Anterior cingulate cortex (tissue), 58 donors: ENCODE data around the gene ZMYM3.
"Not testable (repeated sequence)": the region's sequence is repeated elsewhere in the genome, so short reads cannot be mapped to it uniquely, and the experiment has no call there.

Experiments
- DNase-seq, 58 donors: peaks; one replicate each; lab custom pipeline; 2025; lab: John Stamatoyannopoulos, UW

The ZMYM3 gene

DNA sequence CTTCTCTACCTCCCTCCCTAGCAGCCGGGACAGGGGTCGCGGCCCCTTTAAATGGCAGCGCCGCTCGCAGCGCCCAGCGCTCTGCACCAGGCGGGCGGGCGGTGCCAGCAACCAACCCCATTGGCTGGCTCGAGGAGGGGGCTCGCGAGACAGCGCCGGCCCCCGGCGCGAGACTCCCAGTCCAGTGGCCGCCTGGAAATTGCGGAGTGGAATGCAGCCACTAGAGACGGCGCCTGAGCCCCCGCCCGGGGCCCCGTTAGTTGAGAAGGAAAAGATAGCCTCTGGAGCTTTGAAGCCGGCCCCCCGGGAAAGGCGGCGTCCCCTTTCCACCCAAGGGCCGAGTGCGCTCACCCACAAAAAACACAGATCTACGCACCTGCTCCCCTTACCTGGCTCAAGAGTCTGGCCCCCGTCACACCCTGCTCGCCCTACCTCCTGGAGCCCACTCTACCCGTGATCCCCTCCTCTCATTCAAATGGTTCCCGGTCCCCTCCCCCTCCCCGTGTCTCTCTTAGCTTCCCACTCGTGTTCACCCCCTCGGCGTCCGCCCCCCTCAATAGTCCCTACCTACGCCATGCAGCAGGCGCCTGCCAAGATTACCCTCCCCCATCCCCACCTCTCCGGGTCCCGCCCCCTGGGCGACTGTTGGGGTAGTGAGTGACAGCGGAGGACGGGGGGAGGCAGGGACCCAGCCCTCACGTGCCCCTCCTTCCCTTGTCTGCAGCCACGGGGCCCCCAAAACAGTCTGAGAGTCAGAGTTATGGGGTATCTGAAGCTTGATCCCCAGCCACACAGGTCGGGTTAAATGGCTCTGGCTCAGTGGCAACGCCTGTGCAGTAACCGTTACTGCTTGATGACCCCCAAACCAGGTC is at the start of gene ZMYM3:
TSS of gene ZMYM3 (minus strand) at position 49 of the 872 bp plus-strand sequence. CDS start 885 bp downstream, outside the sequence.
- peak; percentile 9 to 90 (median 76) for DNase-seq

DNA sequence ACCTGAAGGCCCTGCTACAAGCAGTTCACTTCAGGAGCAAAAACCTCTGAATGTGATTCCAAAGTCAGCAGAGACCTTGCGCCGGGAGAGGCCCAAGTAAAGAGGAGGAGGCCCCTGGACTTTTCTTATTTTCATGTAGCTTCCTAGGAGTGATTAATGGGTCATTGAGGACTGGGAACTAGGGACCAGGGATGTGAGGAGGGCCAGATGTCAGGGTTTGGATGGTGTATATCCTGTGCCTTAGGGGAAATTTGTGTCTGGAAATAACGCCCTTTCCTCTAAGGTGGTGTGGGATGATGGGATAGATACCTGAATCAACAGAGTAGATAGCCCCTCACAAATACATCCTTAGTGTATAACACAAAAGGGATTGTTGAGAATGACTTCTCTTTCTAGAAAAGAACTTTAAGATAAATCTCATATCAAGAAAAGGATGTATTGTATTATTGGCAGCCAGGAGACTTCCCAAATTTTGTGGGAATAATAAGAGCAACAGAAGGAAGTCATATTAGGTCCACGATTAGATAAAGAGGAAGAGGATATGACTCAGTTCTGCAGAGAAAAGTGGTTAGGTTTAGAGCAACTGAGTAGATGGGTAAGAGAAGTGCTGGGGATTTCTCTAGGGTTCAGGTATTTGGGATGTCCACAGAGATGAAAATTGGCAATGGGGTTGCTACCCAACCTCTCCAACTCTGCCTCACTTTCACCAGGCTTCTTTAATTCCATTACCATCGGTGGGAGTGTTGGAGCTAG is 48.7 kb upstream of the ZMYM3 start:
- no peak for DNase-seq

DNA sequence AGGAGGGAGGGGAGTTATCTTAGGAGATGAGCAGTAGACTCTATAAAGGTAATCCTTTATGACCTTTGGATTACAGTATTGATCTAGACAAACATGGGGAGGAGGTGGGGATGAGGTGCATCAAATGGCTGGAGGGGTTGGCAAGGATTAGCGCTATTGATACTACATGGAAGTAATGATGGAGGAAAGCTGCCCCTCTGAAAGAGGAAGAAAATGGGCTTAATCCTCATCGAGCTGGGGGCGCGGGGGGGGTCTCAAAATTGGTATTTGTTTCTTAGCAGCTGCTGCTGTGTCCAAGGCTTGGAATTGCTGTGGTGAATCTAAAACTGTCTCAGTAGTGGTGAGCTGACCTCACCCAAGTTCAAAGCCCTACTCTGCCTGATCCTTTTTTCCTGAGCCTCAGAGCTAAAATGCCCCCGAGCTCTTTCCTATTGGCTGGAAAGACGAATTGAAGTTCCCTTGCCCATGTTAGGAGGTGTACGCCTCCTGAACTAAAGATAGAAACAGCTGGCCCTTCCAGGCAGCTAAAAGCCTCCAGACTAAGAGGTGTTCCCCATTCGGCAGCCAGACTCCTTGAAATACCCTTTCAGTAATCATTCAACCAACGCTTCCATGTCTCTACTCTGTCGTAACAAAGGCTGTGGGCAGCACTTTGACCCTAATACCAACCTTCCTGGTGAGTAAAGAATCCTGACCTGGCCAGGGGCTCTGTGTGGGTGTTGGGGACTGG is 47.4 kb upstream of the ZMYM3 start, which contains the start of gene ITGB1BP2:
TSS of gene ITGB1BP2 (plus strand) at position 556 of the 730 bp plus-strand sequence. CDS start at position 613, 57 bp downstream.
- peak in 6 of 58 donors; percentile 0 to 1 (median 0) for DNase-seq

DNA sequence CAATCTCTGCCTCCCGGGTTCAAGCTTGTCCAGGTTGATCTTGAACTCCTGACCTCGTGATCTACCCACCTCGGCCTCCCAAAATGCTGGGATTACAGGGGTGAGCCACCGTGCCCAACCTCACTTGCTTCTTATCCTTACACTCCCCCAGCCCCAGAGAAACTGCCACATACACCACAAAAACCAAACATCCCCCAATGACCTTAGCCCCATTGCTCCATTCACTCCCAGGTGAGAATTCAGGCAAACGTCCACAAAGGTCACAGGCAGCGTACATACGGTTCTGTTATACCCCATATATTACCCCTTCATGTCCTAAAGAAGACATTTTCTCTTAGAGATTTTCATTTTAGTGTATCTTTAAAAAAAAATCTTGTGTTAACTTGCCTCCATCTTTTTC is 46.6 kb upstream of the ZMYM3 start:
- not testable (repeated sequence) for DNase-seq

GRCh38 chrX:71300064-71300463 is 46.1 kb upstream of the ZMYM3 start:
- not testable (repeated sequence) for DNase-seq

DNA sequence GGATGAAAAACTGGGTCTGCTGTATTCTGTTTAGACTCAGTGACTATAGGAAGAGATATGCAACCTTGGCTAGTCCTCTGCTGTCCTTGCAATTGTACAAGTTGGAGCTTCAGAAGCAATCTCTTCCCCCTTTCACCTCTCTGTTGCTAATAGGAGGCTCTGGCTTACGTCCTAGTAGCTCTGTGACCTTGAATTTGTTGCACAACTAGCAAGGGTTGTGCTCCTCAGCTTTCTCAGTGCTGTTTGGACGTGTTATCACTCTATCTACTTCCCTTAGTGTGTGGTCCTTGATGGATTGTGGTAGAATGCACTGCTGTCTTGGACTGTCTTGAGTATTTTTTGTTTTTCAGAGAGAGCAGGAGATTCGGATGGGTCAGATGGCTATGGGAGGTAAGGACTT is 44.2 kb upstream of the ZMYM3 start:
- no peak for DNase-seq

DNA sequence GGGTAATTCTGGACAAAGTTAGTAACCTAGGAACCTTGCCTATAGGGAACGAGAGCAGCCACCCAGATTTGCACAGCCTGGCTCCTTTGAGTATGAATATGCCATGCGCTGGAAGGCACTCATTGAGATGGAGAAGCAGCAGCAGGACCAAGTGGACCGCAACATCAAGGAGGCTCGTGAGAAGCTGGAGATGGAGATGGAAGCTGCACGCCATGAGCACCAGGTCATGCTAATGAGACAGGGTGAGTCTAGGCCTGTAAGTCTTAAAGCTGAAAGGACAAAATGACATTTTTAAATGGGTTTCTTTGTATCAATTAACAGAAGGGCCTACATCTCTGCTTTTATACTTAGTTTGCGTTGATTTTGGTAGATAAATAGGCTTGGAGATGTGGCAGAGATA is 42.9 kb upstream of the ZMYM3 start:
- DNase-seq: no peak

GRCh38 chrX:71292669-71293365 is 38.9 kb upstream of the ZMYM3 start:
- DNase-seq: no peak

- DNase-seq: no peak
Observed at GRCh38 chrX:71291381-71291780, 37.4 kb upstream of the ZMYM3 start.

DNA sequence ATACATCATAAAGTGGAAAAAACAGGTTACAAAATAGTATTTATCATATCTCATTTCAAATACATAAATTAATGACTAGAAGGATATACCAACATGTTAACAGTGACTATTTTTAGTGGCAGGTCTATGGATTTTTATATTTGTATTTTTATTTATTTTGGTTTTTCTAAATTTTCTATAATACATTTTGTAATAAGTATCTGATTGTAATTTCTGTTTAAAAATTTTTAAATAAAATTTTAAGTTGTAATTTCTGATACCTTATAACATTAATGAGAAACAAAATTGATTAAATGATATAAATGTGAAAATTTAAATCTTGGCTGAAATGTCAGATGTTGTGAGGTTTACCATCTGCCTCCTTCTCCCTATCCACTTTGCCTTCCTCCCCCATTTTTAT is 32.0 kb upstream of the ZMYM3 start:
- no peak for DNase-seq

GRCh38 chrX:71283403-71284143 is 29.6 kb upstream of the ZMYM3 start, which contains the start of gene NONO:
TSS of gene NONO (plus strand) at chrX:71283635. CDS start at chrX:71290638, 7,003 bp downstream.
- peak; percentile 37 to 95 (median 78) for DNase-seq

GRCh38 chrX:71282514-71283402 is 28.8 kb upstream of the ZMYM3 start:
- peak in 10 of 58 donors; percentile 8 to 41 (median 34) for DNase-seq

DNA sequence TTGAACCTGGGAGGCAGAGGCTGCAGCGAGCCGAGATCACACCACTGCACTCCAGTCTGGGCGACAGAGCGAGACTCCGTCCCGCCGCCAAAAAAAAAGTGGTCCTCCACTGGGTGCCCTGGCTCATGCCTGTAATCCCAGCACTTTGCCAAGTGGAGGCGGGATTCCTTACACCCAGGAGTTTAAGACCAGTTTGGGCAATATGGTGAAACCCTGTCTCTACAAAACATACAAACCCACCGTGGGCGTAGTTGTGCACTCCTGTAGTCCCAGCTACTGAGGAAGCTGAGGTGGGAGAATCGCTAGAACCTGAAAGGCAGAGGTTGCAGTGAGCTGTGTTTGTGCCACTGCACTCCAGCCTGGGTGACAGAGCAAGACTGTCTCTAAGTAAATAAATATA is 27.4 kb upstream of the ZMYM3 start:
- not testable (repeated sequence) for DNase-seq

DNA sequence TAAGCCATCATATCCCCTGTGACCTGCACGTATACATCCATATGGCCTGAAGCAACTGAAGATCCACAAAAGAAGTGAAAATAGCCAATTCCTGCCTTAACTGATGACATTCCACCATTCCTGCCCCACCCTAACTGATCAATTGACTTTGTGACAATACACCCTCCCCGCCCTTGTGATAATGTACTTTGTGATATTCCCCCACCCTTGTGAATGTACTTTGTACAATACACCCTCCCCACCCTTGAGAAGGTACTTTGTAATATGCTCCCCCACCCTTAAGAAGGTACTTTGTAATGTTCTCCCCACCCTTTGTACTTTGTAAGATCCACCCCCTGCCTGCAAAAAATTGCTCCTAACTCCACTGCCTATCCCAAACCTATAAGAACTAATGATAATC is 18.4 kb upstream of the ZMYM3 start:
- not testable (repeated sequence) for DNase-seq

GRCh38 chrX:71269801-71270395 is 16.0 kb upstream of the ZMYM3 start:
- no peak for DNase-seq

GRCh38 chrX:71268624-71269023 is 14.7 kb upstream of the ZMYM3 start:
- DNase-seq: not testable (repeated sequence)

GRCh38 chrX:71256856-71257255 is 2.9 kb upstream of the ZMYM3 start:
- no peak for DNase-seq

- no peak for DNase-seq
Observed at GRCh38 chrX:71256051-71256450, 2.1 kb upstream of the ZMYM3 start.
